HPDE6-E6E7 (cell line): Measurements from ENCODE around the gene DNMBP.
"Not testable (repeated sequence)": the region's sequence is repeated elsewhere in the genome, so short reads cannot be mapped to it uniquely, and the experiment has no call there.

Experiments
- DNase-seq: peaks from one replicate; pipeline ENCODE4 v3.0.0; 2011; ENCODE audit warnings: missing footprints; ENCODE audit errors: extremely low spot score

Gene DNMBP

GRCh38 chr10:99860466-99860865, 149.3 kb downstream of the DNMBP start:
- DNase-seq: no peak

- DNase-seq: no peak
Observed at GRCh38 chr10:99859585-99859984, 150.2 kb downstream of the DNMBP start.

GRCh38 chr10:99858849-99859248, 150.9 kb downstream of the DNMBP start:
- DNase-seq: no peak

GRCh38 chr10:99855479-99856071, 154.2 kb downstream of the DNMBP start:
- DNase-seq: no peak

GRCh38 chr10:99854860-99855259, 154.9 kb downstream of the DNMBP start:
- DNase-seq: no peak

GRCh38 chr10:99853655-99854054, 156.1 kb downstream of the DNMBP start:
- DNase-seq: no peak

GRCh38 chr10:99852481-99853213, 157.1 kb downstream of the DNMBP start:
- DNase-seq: no peak

GRCh38 chr10:99851825-99852224, 157.9 kb downstream of the DNMBP start:
- DNase-seq: no peak

- no peak for DNase-seq
Observed at GRCh38 chr10:99850767-99851340, 158.9 kb downstream of the DNMBP start.

- no peak for DNase-seq
Observed at GRCh38 chr10:99850021-99850766, 159.6 kb downstream of the DNMBP start.

- DNase-seq: no peak
Observed at GRCh38 chr10:99849536-99849935, 160.2 kb downstream of the DNMBP start.

GRCh38 chr10:99849057-99849456, 160.7 kb downstream of the DNMBP start:
- no peak for DNase-seq

- peak; percentile 62 for DNase-seq
Observed at GRCh38 chr10:99845837-99846382, 163.8 kb downstream of the DNMBP start.

GRCh38 chr10:99844433-99844955, 165.3 kb downstream of the DNMBP start:
- no peak for DNase-seq

GRCh38 chr10:99843310-99843709, 166.4 kb downstream of the DNMBP start:
- DNase-seq: no peak

GRCh38 chr10:99841746-99842145, 168.0 kb downstream of the DNMBP start:
- no peak for DNase-seq

GRCh38 chr10:99840859-99841258, 168.9 kb downstream of the DNMBP start:
- DNase-seq: not testable (repeated sequence)

GRCh38 chr10:99836711-99837110, 173.0 kb downstream of the DNMBP start:
- DNase-seq: no peak

GRCh38 chr10:99835947-99836346, 173.8 kb downstream of the DNMBP start:
- no peak for DNase-seq

- peak; percentile 86 for DNase-seq
Observed at GRCh38 chr10:99834410-99834809, 175.3 kb downstream of the DNMBP start.

GRCh38 chr10:99832439-99832838, 177.3 kb downstream of the DNMBP start:
- no peak for DNase-seq

- DNase-seq: no peak
Observed at GRCh38 chr10:99828464-99828863, 181.3 kb downstream of the DNMBP start.
